ENCODE measurements around the gene ACADS.

The ACADS gene

GRCh38 chr12:120763250-120763649 lies 37.6 kb downstream of the ACADS start:
- no peak for TF ChIP-seq CSDC2 (CRISPR knock-in tag; IDR thresholded peaks at IDR 0.05)
- no peak for TF ChIP-seq BACH2 (CRISPR knock-in tag; IDR thresholded peaks at IDR 0.05; ENCODE audit: borderline replicate concordance)
- TF ChIP-seq OSR1 (CRISPR knock-in tag; IDR thresholded peaks at IDR 0.05), result no peak
- TF ChIP-seq SNAI2 (CRISPR knock-in tag; IDR thresholded peaks at IDR 0.05), result no peak
- TF ChIP-seq ZNF565 (CRISPR knock-in tag; conservative IDR thresholded peaks at IDR 0.05; ENCODE audit: low read depth), result no peak
- no peak for TF ChIP-seq ZFP30 (CRISPR knock-in tag; IDR thresholded peaks at IDR 0.05)
- no peak for TF ChIP-seq POU6F1 (CRISPR knock-in tag; IDR thresholded peaks at IDR 0.05; ENCODE audit: borderline replicate concordance, low read depth)
- no peak for TF ChIP-seq TCF4 (CRISPR knock-in tag; IDR thresholded peaks at IDR 0.05; ENCODE audit: borderline replicate concordance)
- no peak for TF ChIP-seq TSHZ2 (CRISPR knock-in tag; IDR thresholded peaks at IDR 0.05)
- no peak for TF ChIP-seq ISL1 (CRISPR knock-in tag; IDR thresholded peaks at IDR 0.05)
- no peak for TF ChIP-seq PATZ1 (CRISPR knock-in tag; IDR thresholded peaks at IDR 0.05; ENCODE audit: borderline replicate concordance)
- TF ChIP-seq PPARA (CRISPR knock-in tag; IDR thresholded peaks at IDR 0.05; ENCODE audit: borderline replicate concordance), result no peak
- TF ChIP-seq ZNF8 (CRISPR knock-in tag; IDR thresholded peaks at IDR 0.05), result no peak
- TF ChIP-seq TOX (CRISPR knock-in tag; IDR thresholded peaks at IDR 0.05; ENCODE audit: borderline replicate concordance), result no peak
- TF ChIP-seq CREB5 (CRISPR knock-in tag; IDR thresholded peaks at IDR 0.05; ENCODE audit: low read depth), result no peak
- ATAC-seq, result no peak

GRCh38 chr12:120764816-120765215 lies 39.2 kb downstream of the ACADS start:
- no peak for ATAC-seq
- no peak for TF ChIP-seq ZNF8 (CRISPR knock-in tag; IDR thresholded peaks at IDR 0.05)

GRCh38 chr12:120766566-120766965 lies 40.9 kb downstream of the ACADS start:
- no peak for ATAC-seq
- TF ChIP-seq PATZ1 (CRISPR knock-in tag; IDR thresholded peaks at IDR 0.05; ENCODE audit: borderline replicate concordance) (no peak), CSRNP3 (CRISPR knock-in tag; IDR thresholded peaks at IDR 0.05) (no peak), TCF4 (CRISPR knock-in tag; IDR thresholded peaks at IDR 0.05; ENCODE audit: borderline replicate concordance) (no peak), GLIS3 (CRISPR knock-in tag; IDR thresholded peaks at IDR 0.05) (no peak), RARB (CRISPR knock-in tag; IDR thresholded peaks at IDR 0.05) (no peak), OSR1 (CRISPR knock-in tag; IDR thresholded peaks at IDR 0.05) (no peak), ESRRG (CRISPR knock-in tag; IDR thresholded peaks at IDR 0.05) (no peak), SNAI2 (CRISPR knock-in tag; IDR thresholded peaks at IDR 0.05) (no peak), ZNF8 (CRISPR knock-in tag; IDR thresholded peaks at IDR 0.05) (no peak), CSDC2 (CRISPR knock-in tag; IDR thresholded peaks at IDR 0.05) (no peak), ZNF70 (CRISPR knock-in tag; IDR thresholded peaks at IDR 0.05) (no peak), TOX (CRISPR knock-in tag; IDR thresholded peaks at IDR 0.05; ENCODE audit: borderline replicate concordance) (no peak), POU6F1 (CRISPR knock-in tag; IDR thresholded peaks at IDR 0.05; ENCODE audit: borderline replicate concordance, low read depth) (no peak), ZC3H10 (CRISPR knock-in tag; IDR thresholded peaks at IDR 0.05) (no peak)

Data from SK-N-SH treated with all-trans-retinoic acid at 6 μM for 48 hours (cell line).